ENCODE results near the gene FCHSD1. TPM values are rescaled to one million over a fixed set of nuclear protein-coding genes. Genes with fewer than 3 reads are reported as not detected.

FCHSD1 gene
- total RNA-seq = 14.2 and 24.1 TPM in 2 replicates

GRCh38 chr5:141650851-141651727 is at the start of gene FCHSD1:
TSS of gene FCHSD1 (minus strand) at chr5:141651418. CDS start at chr5:141651368, 50 bp downstream.

GRCh38 chr5:141681695-141682641 is 30.8 kb upstream of the FCHSD1 start, which contains the start of gene ARAP3:
TSS of gene ARAP3 (minus strand) at chr5:141682230. CDS start at chr5:141680486, 1,744 bp downstream.

DNA sequence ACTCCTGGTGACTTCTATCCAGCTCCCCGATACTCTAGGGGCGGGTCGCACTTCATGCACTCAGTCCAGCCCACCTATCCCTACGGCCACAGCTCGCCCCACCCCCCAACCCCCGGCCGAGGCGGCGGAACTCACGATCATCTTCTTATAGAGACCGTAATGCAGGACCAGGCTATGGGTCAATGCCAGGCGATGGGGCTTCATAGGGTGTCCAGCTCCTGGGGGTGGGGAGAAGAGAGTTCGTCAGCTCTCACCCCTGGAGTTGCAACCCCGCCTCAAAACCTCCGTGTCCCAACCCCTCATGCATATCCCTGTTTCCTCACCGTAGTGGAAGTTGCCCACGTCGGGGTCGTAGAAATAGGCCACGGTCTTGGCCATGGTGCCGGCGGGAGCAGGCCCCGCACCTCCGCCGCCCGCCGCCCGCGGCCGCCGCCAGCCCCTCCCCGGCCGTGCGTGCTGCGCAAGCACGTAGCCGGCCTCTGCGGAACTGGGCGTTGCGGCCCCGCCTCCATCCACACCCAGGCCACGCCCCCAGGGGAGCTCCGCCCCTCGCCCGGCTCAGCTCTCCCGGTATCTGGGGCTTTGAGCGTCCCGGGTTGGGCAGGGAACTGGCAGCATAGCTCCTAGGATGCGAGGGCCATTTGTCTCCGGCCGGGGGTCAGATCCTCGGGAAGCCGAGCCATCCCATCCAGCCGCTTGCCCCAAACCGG is 14.7 kb downstream of the FCHSD1 start, which contains the start of the genes HDAC3 and RELL2:
Gene HDAC3 (minus strand): TSS at position 437 of the 710 bp plus-strand sequence. CDS start 59 bp downstream, at position 378.
Gene RELL2 (plus strand): TSS at position 585 of the 710 bp plus-strand sequence. CDS start 1,229 bp downstream, outside the sequence.

DNA sequence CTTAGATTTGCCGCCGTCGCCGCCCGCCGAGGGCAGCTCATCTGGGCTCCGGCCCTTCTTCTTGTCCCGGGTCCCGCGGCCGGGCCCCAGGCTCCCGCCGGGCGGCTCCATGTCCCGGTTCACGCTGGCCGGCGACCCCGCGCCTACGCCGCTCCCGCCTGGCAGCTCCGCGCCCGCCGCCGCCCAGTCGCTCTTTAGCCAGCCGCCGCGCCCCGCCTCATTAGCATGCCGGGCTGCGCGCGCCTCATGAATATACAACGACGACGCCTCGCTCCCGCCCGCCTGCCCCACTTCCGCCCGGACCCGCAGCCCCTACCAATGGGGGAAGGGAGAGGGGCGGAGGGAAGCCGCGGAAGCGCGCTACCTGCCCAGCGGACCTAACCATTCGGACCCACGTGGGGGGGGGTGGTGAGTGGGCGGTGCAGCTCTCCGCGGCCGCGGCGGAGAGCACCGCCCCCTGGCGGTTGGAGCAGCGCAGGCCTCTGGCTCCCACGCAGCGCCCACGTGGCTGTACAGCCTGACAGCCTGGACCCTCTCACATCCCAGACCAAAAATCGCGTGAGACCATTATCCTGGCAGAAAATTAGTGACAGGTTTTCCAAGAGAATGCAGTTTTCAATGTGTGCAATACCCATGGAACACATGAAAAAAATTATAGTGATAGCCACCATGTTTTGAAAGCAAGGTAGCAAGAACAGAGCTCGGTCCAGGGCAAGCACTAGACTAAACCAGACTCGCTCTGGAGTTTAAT is 32.2 kb downstream of the FCHSD1 start, which contains the start of gene DIAPH1:
Gene DIAPH1 (minus strand): TSS at position 197 of the 751 bp plus-strand sequence. CDS start 86 bp downstream, at position 111.

Other genes with a start within 250 kb of the FCHSD1 start
- gene PCDHGA9, start 248.6 kb downstream of the FCHSD1 start, total RNA-seq = 0.97 and 4.5 TPM in 2 replicates
- 1.6 and 3.9 TPM in 2 replicates for gene PCDHGB6, start 243.4 kb downstream of the FCHSD1 start, total RNA-seq
- 2.1 and 5.2 TPM in 2 replicates for gene PCDHGA10, start 238.4 kb downstream of the FCHSD1 start, total RNA-seq
- 3.2 and 12.3 TPM in 2 replicates for gene PCDHGB7, start 233.7 kb downstream of the FCHSD1 start, total RNA-seq
- 4.0 and 14.5 TPM in 2 replicates for gene PCDHGA11, start 230.4 kb downstream of the FCHSD1 start, total RNA-seq
- gene PCDHGA12, start 220.9 kb downstream of the FCHSD1 start, total RNA-seq = 1.8 and 6.2 TPM in 2 replicates
- 6.5 and 22.3 TPM in 2 replicates for gene PCDHGC3, start 175.5 kb downstream of the FCHSD1 start, total RNA-seq
- 0.49 and 2.8 TPM in 2 replicates for gene PCDHGC4, start 166.4 kb downstream of the FCHSD1 start, total RNA-seq
- gene PCDHGC5, start 162.3 kb downstream of the FCHSD1 start, total RNA-seq = 0.32 and 1.4 TPM in 2 replicates
- gene DIAPH1, start 32.4 kb downstream of the FCHSD1 start, total RNA-seq = 43.5 and 77.2 TPM in 2 replicates
- 35.5 and 49.5 TPM in 2 replicates for gene HDAC3, start 14.6 kb downstream of the FCHSD1 start, total RNA-seq
- 3.1 and 5.6 TPM in 2 replicates for gene RELL2, start 14.4 kb downstream of the FCHSD1 start, total RNA-seq
- 26.2 and 58.8 TPM in 2 replicates for gene ARAP3, start 30.8 kb upstream of the FCHSD1 start, total RNA-seq
- 191 and 196 TPM in 2 replicates for gene PCDH1, start 227.0 kb upstream of the FCHSD1 start, total RNA-seq